ENCODE measurements around the gene NAA20. TPM values are rescaled to one million over a fixed set of nuclear protein-coding genes. Genes with fewer than 3 reads are reported as not detected.

Gene NAA20
- total and polyA plus RNA-seq, 9 of the 15 experiments (the other 6 are each of a cell fraction or from before 2014, with no cell fraction given) = 51.4 to 361 (median 84.6) TPM

- TF ChIP-seq SNAPC5 (CRISPR knock-in tag; IDR thresholded peaks at IDR 0.05) (no peak), E2F4 (CRISPR knock-in tag; IDR thresholded peaks at IDR 0.05; ENCODE audit: low read depth) (no peak)
Measured at GRCh38 chr20:19967445-19967844, 49.7 kb upstream of the NAA20 start (continued).

GRCh38 chr20:19968028-19968427, 49.1 kb upstream of the NAA20 start:
- Histone ChIP-seq H3K79me2 (ENCODE audit: control insufficient read depth, insufficient read depth, low read length) (no peaks in the 10 kb centered on the region), H2AFZ (ENCODE audit: low read depth, low read length) (no peak overlapping the region), H3K27me3 (ENCODE audit: control insufficient read depth in 2 of 2, insufficient read depth in 2 of 2, low read length in 2 of 2) (peaks cover 8 to 12% of the 10 kb centered on the region in 2 experiments), H3K9ac (ENCODE audit: insufficient read depth in 1 of 2, low read depth in 2 of 2, low read length in 2 of 2) (no peak overlapping the region), H3K4me2 (ENCODE audit: insufficient read depth, low read length) (no peak overlapping the region), H3K36me3 (ENCODE audit: control insufficient read depth, insufficient read depth, low read length) (no peaks in the 10 kb centered on the region), H3K9me3 (replicated peaks; ENCODE audit: control insufficient read depth, insufficient read depth, low read depth, low read length) (no peaks in the 10 kb centered on the region), H3K27ac (ENCODE audit: extremely low read depth, low read depth, low read length) (no peak overlapping the region), H3K4me1 (replicated peaks in 1 of 2; ENCODE audit: control insufficient read depth in 2 of 2, insufficient read depth in 2 of 2, low read length in 2 of 2) (no peaks in the 10 kb centered on the region), H3K9me1 (ENCODE audit: control insufficient read depth, insufficient read depth, low read length) (no peaks in the 10 kb centered on the region), H4K20me1 (replicated peaks; ENCODE audit: control insufficient read depth, insufficient read depth, low read length) (no peaks in the 10 kb centered on the region), H3K4me3 (no peak overlapping the region)
- DNase-seq (ENCODE audit: extremely low read depth in 1 of 4, low spot score in 3 of 4) = no peak
- no TSS peak for BruUV-seq (replicated peaks)
- 3% methylated on average over 7 of the region's 7 CpGs for WGBS (ENCODE audit: insufficient coverage, low coverage, missing lambda C conversion rate)
- no peak for TF ChIP-seq WHSC1 (IDR thresholded peaks at IDR 0.05; ENCODE audit: low read length)
- no peak for TF ChIP-seq COPS2 (conservative IDR thresholded peaks at IDR 0.05)
- TF ChIP-seq ETV5 (CRISPR knock-in tag; IDR thresholded peaks at IDR 0.05; ENCODE audit: low read depth) = no peak
- TF ChIP-seq RBM15 (IDR thresholded peaks at IDR 0.05; ENCODE audit: insufficient read depth, low read length) = no peak
- TF ChIP-seq ZNF740 (CRISPR knock-in tag; IDR thresholded peaks at IDR 0.05) = no peak
- no peak for TF ChIP-seq ZNF740 (tag; IDR thresholded peaks at IDR 0.05)
- TF ChIP-seq ZNF277 (CRISPR knock-in tag; IDR thresholded peaks at IDR 0.05; ENCODE audit: borderline replicate concordance) = no peak
- no peak for TF ChIP-seq SOX6 (IDR thresholded peaks at IDR 0.05)
- TF ChIP-seq ELF4 (CRISPR knock-in tag; IDR thresholded peaks at IDR 0.05) = no peak
- TF ChIP-seq ATF1 (CRISPR knock-in tag; IDR thresholded peaks at IDR 0.05) = no peak
- TF ChIP-seq ATF1 (tag; IDR thresholded peaks at IDR 0.05) = no peak
- ATAC-seq = no peak
- in situ Hi-C loops (cut with MboI) (no loop called here), intact Hi-C loops (cut with micrococcal nuclease) (no loop called here)
- POLR2A ChIA-PET = interaction anchor here (0.6 to 0.7 kb wide), 3 partner anchors 8 to 52 kb away, joined by 3 read pairs; no protein-coding TSS in a partner anchor
- FAIRE-seq = no peak
- CTCF ChIA-PET (ENCODE audit: low intra/inter-chr PET ratio) = no interaction called here

Measured in K562 (cell line).